ENCODE results near the gene SFXN3. TPM values are rescaled to one million over a fixed set of nuclear protein-coding genes. Genes with fewer than 3 reads are reported as not detected.

SFXN3 gene
- total and polyA plus RNA-seq, 2 of the 8 experiments (the other 6 are each of a cell fraction or from before 2014, with no cell fraction given) = 2.6 to 2.8 TPM

- H4K91ac ChIP-seq (replicated peaks; ENCODE audit: insufficient read length, low read length) = peak overlapping the region; percentile 35
- H3K4me1 ChIP-seq (replicated peaks in 1 of 4; ENCODE audit: control insufficient read depth in 3 of 4, insufficient read depth in 4 of 4, low read length in 3 of 4) = peaks cover 0 to 12% (median 7%) of the 10 kb centered on the region in 4 experiments; a peak in 4 of 7 replicates
- FAIRE-seq = no peak
- H3K14ac ChIP-seq (ENCODE audit: insufficient read length) = no peak overlapping the region
- no peaks in the 10 kb centered on the region for H3K9me3 ChIP-seq (ENCODE audit: insufficient read depth in 2 of 2, low read depth in 1 of 2, low read length in 1 of 2)
- H2AFZ ChIP-seq (ENCODE audit: low read length) = no peak overlapping the region
- no peak for DNase-seq (ENCODE audit: low read depth in 1 of 2, low spot score in 2 of 2)
- H2AK5ac ChIP-seq (ENCODE audit: low read depth, low read length) = 0 out of 2 replicates have a peak overlapping the region, but pooled peaks have one; percentile 75
- no peak overlapping the region for H2BK12ac ChIP-seq (ENCODE audit: low read depth, low read length)
- no peaks in the 10 kb centered on the region for H3K27me3 ChIP-seq (replicated peaks in 1 of 4; ENCODE audit: control insufficient read depth in 3 of 4, extremely low read depth in 1 of 4, insufficient read depth in 3 of 4, low read length in 3 of 4)
- no peak overlapping the region for H4K8ac ChIP-seq (ENCODE audit: extremely low read depth, insufficient read depth, low read length)
- H3K23ac ChIP-seq (ENCODE audit: insufficient read length) = no peak overlapping the region
- H3K79me1 ChIP-seq (ENCODE audit: low read depth, low read length) = peaks cover 3% of the 10 kb centered on the region; the same call in 1 of the 2 replicates
- no peak overlapping the region for H2BK15ac ChIP-seq (ENCODE audit: low read length)
- no peak overlapping the region for H3K4me3 ChIP-seq (ENCODE audit: extremely low read depth in 1 of 4, insufficient read depth in 2 of 4, low read depth in 3 of 4, low read length in 4 of 4)
- H3K18ac ChIP-seq (ENCODE audit: extremely low read depth, low read length) = no peak overlapping the region; the same call in 1 of the 2 replicates
- H4K20me1 ChIP-seq (replicated peaks in 1 of 2; ENCODE audit: control insufficient read depth in 1 of 2, insufficient read depth in 2 of 2, low read length in 2 of 2) = peaks cover 2 to 13% of the 10 kb centered on the region in 2 experiments
- no peak overlapping the region for H3K4ac ChIP-seq (replicated peaks; ENCODE audit: insufficient read length, low read depth, low read length)
- H3K23me2 ChIP-seq (ENCODE audit: low read depth, low read length) = no peaks in the 10 kb centered on the region
- H2BK5ac ChIP-seq (ENCODE audit: low read depth, low read length) = no peak overlapping the region
- H3K56ac ChIP-seq (replicated peaks; ENCODE audit: insufficient read length, low read depth, low read length) = no peak overlapping the region
- no peaks in the 10 kb centered on the region for H3K79me2 ChIP-seq (ENCODE audit: control insufficient read depth in 1 of 2, insufficient read depth in 2 of 2, low read length in 2 of 2)
- H2BK120ac ChIP-seq (replicated peaks; ENCODE audit: low read depth, low read length) = no peak overlapping the region
- ChIA-PET POLR2A (ENCODE audit: partially characterized antibody) (interaction anchor here (1.8 to 7.5 kb wide), 2 partner anchors 11 to 19 kb away, joined by 8 to 143 read pairs; partner anchors contain the start of gene LZTS2), CTCF (ENCODE audit: partially characterized antibody) (interaction anchor here (0.5 to 26.8 kb wide), 8 partner anchors 8 to 223 kb away, joined by 3 to 464 read pairs (median 10); partner anchors contain the start of genes LZTS2, MRPL43, PDZD7 and SFXN3)
- H3K27ac ChIP-seq (ENCODE audit: low read depth, low read length) = no peak overlapping the region
- TF ChIP-seq USF2 (IDR thresholded peaks at IDR 0.05; ENCODE audit: low read length) = no peak
- no peak for TF ChIP-seq ZNF274 (IDR thresholded peaks at IDR 0.05; ENCODE audit: borderline replicate concordance, extremely low read depth, low read length)
- TF ChIP-seq CREB1 (IDR thresholded peaks at IDR 0.05) = no peak
- TF ChIP-seq CBX5 (IDR thresholded peaks at IDR 0.05; ENCODE audit: low read depth, low read length) = no peak
- no peak for TF ChIP-seq RNF2 (IDR thresholded peaks at IDR 0.05; ENCODE audit: borderline replicate concordance, low read depth, low read length, missing control alignments, poor library complexity, severe bottlenecking)
- TF ChIP-seq KDM5A (IDR thresholded peaks at IDR 0.05; ENCODE audit: low read length) = no peak
- TF ChIP-seq HDAC6 (IDR thresholded peaks at IDR 0.05; ENCODE audit: low read depth, low read length) = no peak
- no peak for TF ChIP-seq RFX5 (IDR thresholded peaks at IDR 0.05; ENCODE audit: borderline replicate concordance, low read depth, low read length)
- no peak for TF ChIP-seq E2F6 (IDR thresholded peaks at IDR 0.05)
- TF ChIP-seq ATF3 (IDR thresholded peaks at IDR 0.05; ENCODE audit: insufficient read depth, low read depth, low read length) = no peak
- no peak overlapping the region for H3K4me2 ChIP-seq (ENCODE audit: insufficient read depth in 1 of 2, low read depth in 2 of 2, low read length in 2 of 2)
- no peak overlapping the region for H3K9ac ChIP-seq (replicated peaks in 1 of 4; ENCODE audit: extremely low read depth in 1 of 4, low read depth in 3 of 4, low read length in 3 of 4)
- H3K36me3 ChIP-seq (ENCODE audit: control insufficient read depth in 2 of 4, insufficient read depth in 4 of 4, low read length in 3 of 4) = peaks cover 9 to 34% (median 20%) of the 10 kb centered on the region in 4 experiments; a peak in 6 of 8 replicates
- no peak overlapping the region for H4K5ac ChIP-seq (ENCODE audit: insufficient read length, low read depth, low read length)
- 93% methylated on average over 6 of the region's 6 CpGs; no CpG with 5 or more reads in 1 of the 2 experiments for WGBS, 2 experiments (ENCODE audit: extremely low coverage in 1 of 2, insufficient coverage in 1 of 2, insufficient read length in 1 of 2, insufficient replicate concordance in 2 of 2, low coverage in 1 of 2, low lambda C conversion rate in 2 of 2, missing lambda C conversion rate in 1 of 2)
- H2BK20ac ChIP-seq (ENCODE audit: low read length) = no peak overlapping the region
Observed at GRCh38 chr10:101008823-101009423, 22.1 kb upstream of the SFXN3 start.

All from H1 (cell line).